Heart right ventricle (tissue), 16 donors: ENCODE measurements around the gene FGR. TPM values are rescaled to one million over a fixed set of nuclear protein-coding genes. Genes with fewer than 3 reads are reported as not detected.

Experiments
- ATAC-seq, 8 donors: fragments of 200-7000 bp; cut with Tn5 transposase; one replicate each; pipeline ENCODE4 v1.9.1; 2020; ENCODE audit warnings: mild to moderate bottlenecking in 8 of 8, moderate library complexity in 8 of 8, moderate number of reproducible peaks in 1 of 8
- DNase-seq, 2 donors: peaks; one replicate each; pipeline ENCODE4 v3.0.0-alpha.2; 2020
- H3K27ac ChIP-seq, 10 donors: fragments of 200-600 bp; sonication (generic) in 2 of 10; one replicate each; pipeline versions ENCODE4 v1.5.0 to v1.8.0; 2020 to 2022; ENCODE audit warnings: mild to moderate bottlenecking in 3 of 10
- H3K27me3 ChIP-seq, 7 donors: fragments of 200-600 bp; one replicate each; pipeline ENCODE4 v1.8.0; 2021 to 2022; ENCODE audit warnings: mild to moderate bottlenecking in 2 of 7
- H3K36me3 ChIP-seq, 9 donors: fragments of 200-600 bp; sonication (generic) in 1 of 9; one replicate each; pipeline versions ENCODE4 v1.5.0 to v1.8.0; 2020 to 2022; ENCODE audit warnings: mild to moderate bottlenecking in 2 of 9
- H3K4me1 ChIP-seq, 9 donors: fragments of 200-600 bp; sonication (generic) in 1 of 9; one replicate each; pipeline versions ENCODE4 v1.5.0 to v1.8.0; 2020 to 2022; ENCODE audit warnings: mild to moderate bottlenecking in 4 of 9
- H3K4me3 ChIP-seq, 10 donors: fragments of 200-600 bp; sonication (generic) in 2 of 10; one replicate each; pipeline versions ENCODE4 v1.5.0 to v1.8.0; 2020 to 2022; ENCODE audit warnings: mild to moderate bottlenecking in 7 of 10, moderate library complexity in 2 of 10
- H3K9me3 ChIP-seq, 11 donors: fragments of 200-600 bp in 10 of 11; sonication (generic) in 2 of 11; one replicate each; pipeline versions ENCODE4 v1.5.0 to v1.8.0; 2013 to 2022; ENCODE audit warnings: mild to moderate bottlenecking in 2 of 11, control low read depth in 1 of 11, moderate library complexity in 1 of 11
- WGBS, 2 donors: extraction: QIAGEN DNeasy Blood & Tissue Kit; methylation state at CpG; one replicate each; pipeline ENCODE4 v1.1.7; 2013; ENCODE audit warnings: inconsistent platforms in 1 of 2; 5-methylcytosine and 5-hydroxymethylcytosine counted together
- intact Hi-C, 10 donors: fragments of 100-400 bp; cut with DNase I; formaldehyde crosslinking; loops; one replicate each; pipeline versions ENCODE4 v1.11.1 to v1.14.2; 2022
- polyA plus RNA-seq, 2 donors: library from polyadenylated mRNA; stranded (reverse); fragments of 200-250 nt; gene quantifications; one replicate each; pipeline ENCODE4 v1.2.3, GENCODE V29; 2013
- total RNA-seq, 10 donors: library from RNA; stranded (reverse); fragmentation: NEBNext Ultra II Directional in 3 of 10; extraction: Animal tissue kit (Norgen Biotek cat#: 25700) in 3 of 10; gene quantifications; one replicate each; pipeline versions ENCODE4 v1.2.1 to v1.2.4, GENCODE V29; 2021 to 2023
- TF ChIP-seq, protein P1 (sequence below), 9 donors: fragments of 200-600 bp; sonication (generic) in 2 of 9; IDR thresholded peaks; one replicate each; pipeline versions ENCODE4 v1.5.0 to v1.8.0; 2021 to 2022; ENCODE audit warnings: antibody characterized with exemption in 9 of 9, mild to moderate bottlenecking in 5 of 9, moderate library complexity in 1 of 9
- donor health status: Arrhythmogenic right ventricular cardiomyopathy.
- donor health status: ischemic (EF 13 %, LVEDD 7.1; RV severe dilation, severe dysfunction).
- donor health status: healthy with polysubstance abuse.
- donor health status: DM: no; HTN: yes; CAD: no.
- donor health status: DM: no; HTN: no; CAD: no.
- donor health status: ischemic (EF 25% LVEDD 6.9; RV normal size, moderate dysfunction).
- donor health status: ischemic (EF 25% LVEDD 5.7; RV mildly dilated, moderate dysfunction).
- donor health status: healthy.
- donor health status: DM: yes; HTN: yes; CAD: no.
- donor health status: Ischemic cardiomyopathy.
- donor health status: ischemic (EF 35%, LVEDD 5.7; RV mildly dilated, moderate dysfunction).
- donor health status: nonischemic (EF 11% LVEDD 7.7; RV severe dilation, severe dysfunction).
- donor health status: DM: yes; HTN: yes; CAD: no.
- donor health status: PGD.
- donor health status: ischemic (EF 29% LVEDD 5.4; RV normal size, mild dysfunction).
- donor health status: nonischemic (EF 23%, LVEDD 6.1; RV moderate dilation, normal function).

Gene FGR
- total and polyA plus RNA-seq, 12 donors = 1.4 to 11.0 (median 3.2) TPM

GRCh38 chr1:27666294-27666693, 31.3 kb upstream of the FGR start:
- TF ChIP-seq, protein P1, sequence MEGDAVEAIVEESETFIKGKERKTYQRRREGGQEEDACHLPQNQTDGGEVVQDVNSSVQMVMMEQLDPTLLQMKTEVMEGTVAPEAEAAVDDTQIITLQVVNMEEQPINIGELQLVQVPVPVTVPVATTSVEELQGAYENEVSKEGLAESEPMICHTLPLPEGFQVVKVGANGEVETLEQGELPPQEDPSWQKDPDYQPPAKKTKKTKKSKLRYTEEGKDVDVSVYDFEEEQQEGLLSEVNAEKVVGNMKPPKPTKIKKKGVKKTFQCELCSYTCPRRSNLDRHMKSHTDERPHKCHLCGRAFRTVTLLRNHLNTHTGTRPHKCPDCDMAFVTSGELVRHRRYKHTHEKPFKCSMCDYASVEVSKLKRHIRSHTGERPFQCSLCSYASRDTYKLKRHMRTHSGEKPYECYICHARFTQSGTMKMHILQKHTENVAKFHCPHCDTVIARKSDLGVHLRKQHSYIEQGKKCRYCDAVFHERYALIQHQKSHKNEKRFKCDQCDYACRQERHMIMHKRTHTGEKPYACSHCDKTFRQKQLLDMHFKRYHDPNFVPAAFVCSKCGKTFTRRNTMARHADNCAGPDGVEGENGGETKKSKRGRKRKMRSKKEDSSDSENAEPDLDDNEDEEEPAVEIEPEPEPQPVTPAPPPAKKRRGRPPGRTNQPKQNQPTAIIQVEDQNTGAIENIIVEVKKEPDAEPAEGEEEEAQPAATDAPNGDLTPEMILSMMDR (IDR thresholded peaks at IDR 0.05) = no peak
- DNase-seq = no peak
- peaks cover 2 to 69% (median 33%) of the 10 kb centered on the region in 9 donors for H3K4me1 ChIP-seq
- no peaks in the 10 kb centered on the region for H3K27me3 ChIP-seq
- 94 to 95% methylated on average over 4 of the region's 4 CpGs for WGBS, 2 donors
- H3K36me3 ChIP-seq = peaks cover 0 to 41% (median 0%) of the 10 kb centered on the region in 9 donors
- no peaks in the 10 kb centered on the region for H3K9me3 ChIP-seq
- H3K4me3 ChIP-seq = no peak overlapping the region
- no peak for ATAC-seq
- H3K27ac ChIP-seq = no peak overlapping the region
- intact Hi-C loops = loop anchor here in 6 of 10 donors (5.0 to 10.0 kb wide), 4 partner anchors 261 to 364 kb away; partner anchors contain the start of gene GPR3 (in 1 of the 6)

- DNase-seq = no peak
- ATAC-seq = no peak
- TF ChIP-seq, protein P1 (IDR thresholded peaks at IDR 0.05) = no peak
- intact Hi-C loops = loop anchor here in 7 of 10 donors (2.0 to 10.0 kb wide), 5 partner anchors 260 to 366 kb away; partner anchors contain the start of gene GPR3 (in 1 of the 7)
- Histone ChIP-seq H3K27ac (no peak overlapping the region), H3K9me3 (no peaks in the 10 kb centered on the region), H3K27me3 (no peaks in the 10 kb centered on the region), H3K4me3 (no peak overlapping the region), H3K36me3 (peaks cover 0 to 41% (median 0%) of the 10 kb centered on the region in 9 donors), H3K4me1 (peaks cover 2 to 65% (median 32%) of the 10 kb centered on the region in 9 donors)
- WGBS, 2 donors = 81 to 89% methylated on average over 9 of the region's 9 CpGs
Measured at GRCh38 chr1:27665016-27665651, 30.1 kb upstream of the FGR start.

DNA sequence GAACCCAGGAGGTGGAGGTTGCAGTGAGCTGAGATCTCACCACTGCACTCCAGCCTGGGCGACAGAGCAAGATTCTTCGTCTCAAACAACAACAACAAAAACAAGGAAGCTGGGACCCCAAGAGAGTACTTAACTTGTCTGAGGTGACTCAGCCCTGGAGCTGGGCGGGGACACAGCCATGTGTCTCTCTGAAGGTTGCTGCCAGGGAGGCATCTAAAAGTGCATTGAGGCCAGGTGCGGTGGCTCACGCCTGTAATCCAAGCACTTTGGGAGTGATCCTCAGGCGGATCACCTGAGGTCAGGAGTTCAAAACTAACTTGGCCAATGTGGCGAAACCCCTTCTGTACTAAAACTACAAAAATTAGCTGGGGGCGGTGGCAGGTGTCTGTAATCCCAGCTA, 29.3 kb upstream of the FGR start:
- H3K27ac ChIP-seq = peak overlapping the region in 1 of 10 donors; percentile 24
- no peak overlapping the region for H3K4me3 ChIP-seq
- WGBS, 2 donors = 74 to 78% methylated on average over 8 of the region's 8 CpGs
- H3K27me3 ChIP-seq = no peaks in the 10 kb centered on the region
- ATAC-seq = no peak
- peaks cover 0 to 41% (median 0%) of the 10 kb centered on the region in 9 donors for H3K36me3 ChIP-seq
- H3K9me3 ChIP-seq = no peaks in the 10 kb centered on the region
- DNase-seq = no peak
- intact Hi-C loops = loop anchor here in 9 of 10 donors (2.0 to 10.0 kb wide), 9 partner anchors 107 to 365 kb away; partner anchors contain the start of gene GPR3 (in 1 of the 9)
- TF ChIP-seq, protein P1 (IDR thresholded peaks at IDR 0.05) = no peak
- H3K4me1 ChIP-seq = peaks cover 5 to 63% (median 31%) of the 10 kb centered on the region in 9 donors

DNA sequence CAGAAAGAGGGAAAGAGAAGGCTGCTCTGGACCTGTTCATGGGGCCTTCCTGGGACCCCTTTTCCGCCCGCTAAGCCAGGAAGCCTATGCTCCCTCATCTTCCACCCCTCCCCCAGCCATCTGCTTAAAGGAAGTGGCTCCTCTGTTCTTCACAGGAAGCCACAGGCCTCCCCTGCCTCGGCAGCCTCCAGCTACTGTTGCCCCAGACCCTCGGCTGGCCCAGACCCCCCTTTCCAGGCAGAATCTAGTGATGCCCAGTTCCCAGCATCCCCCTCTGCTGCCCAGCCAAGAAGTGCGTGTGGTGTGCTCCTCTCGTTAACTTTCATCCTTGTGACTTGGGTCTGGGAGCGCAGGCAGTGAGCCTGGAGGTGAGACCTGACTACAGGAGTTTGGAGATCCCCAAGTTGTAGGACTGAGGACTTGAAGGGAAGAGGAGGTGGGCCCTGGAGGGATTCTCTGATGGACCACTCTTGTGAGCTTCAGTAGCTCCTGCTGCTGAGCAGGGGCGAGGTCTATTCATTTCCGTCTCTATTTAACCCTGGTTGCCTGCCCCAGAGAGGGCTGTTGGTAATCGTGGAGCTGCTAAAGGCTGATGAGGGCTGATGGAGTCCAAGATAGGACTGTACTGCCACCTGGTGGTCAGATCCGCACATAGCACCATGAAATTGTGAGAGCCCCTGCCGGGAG, 27.9 kb upstream of the FGR start:
- intact Hi-C loops = loop anchor here (1.0 to 10.0 kb wide), 14 partner anchors 18 to 361 kb away; partner anchors contain the start of gene GPR3 (in 1 of the 10)
- TF ChIP-seq, protein P1 (IDR thresholded peaks at IDR 0.05) = peak; percentile 85 to 94 (median 91)
- H3K36me3 ChIP-seq = peaks cover 0 to 32% (median 0%) of the 10 kb centered on the region in 9 donors
- no peaks in the 10 kb centered on the region for H3K9me3 ChIP-seq
- DNase-seq (peak; percentile 73 to 86), ATAC-seq (peak; percentile 49 to 75 (median 68))
- H3K4me3 ChIP-seq = no peak overlapping the region
- H3K27ac ChIP-seq = peak overlapping the region in 9 of 10 donors; percentile 23 to 85 (median 76)
- peaks cover 8 to 65% (median 38%) of the 10 kb centered on the region in 9 donors for H3K4me1 ChIP-seq
- WGBS, 2 donors = 27 to 28% methylated on average over 12 of the region's 12 CpGs
- no peaks in the 10 kb centered on the region for H3K27me3 ChIP-seq
